ENCODE data around the gene TTLL7.

DNA sequence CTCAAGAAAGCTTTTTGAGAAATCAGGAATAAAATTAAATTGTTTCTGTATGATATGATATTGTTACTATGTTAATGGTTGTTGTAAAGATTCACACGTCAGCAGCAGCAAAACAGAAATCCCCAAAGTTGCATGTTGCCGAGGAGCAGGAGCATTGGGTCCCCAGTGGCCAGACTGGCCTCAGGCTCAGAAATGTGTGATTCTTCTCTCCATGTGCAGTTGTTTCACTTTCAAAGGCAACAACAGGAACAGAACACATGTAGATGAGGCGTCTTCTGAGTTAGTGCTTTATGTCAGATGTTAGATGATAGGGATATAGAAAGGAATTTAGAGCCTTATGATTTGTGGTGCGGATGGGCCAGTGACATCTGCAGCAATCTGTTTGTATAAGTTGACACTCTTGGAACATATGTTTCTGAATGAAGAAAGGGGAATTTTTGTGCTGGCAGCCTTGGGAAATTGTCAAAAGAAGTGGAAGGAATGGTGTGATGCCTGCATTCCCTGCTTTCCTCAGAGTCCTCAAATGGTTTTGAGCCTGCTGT, 2.1 kb upstream of the TTLL7 start:
- TF ChIP-seq EZH2phosphoT487 (IDR thresholded peaks at IDR 0.05; ENCODE audit: low read depth): no peak
- TF ChIP-seq CTCF (IDR thresholded peaks at IDR 0.05; ENCODE audit: low read depth, low read length): no peak
